GM12878 (cell line): Measurements from ENCODE around the gene SLC9A7. TPM values are rescaled to one million over a fixed set of nuclear protein-coding genes. Genes with fewer than 3 reads are reported as not detected.

ENCODE experiments used
- ATAC-seq: fragments of 200-7000 bp; cut with Tn5 transposase; 3 replicates; pipeline ENCODE4 v1.9.1; 2020; ENCODE audit warnings: mild to moderate bottlenecking, moderate library complexity
- BruUV-seq: library from RNA; stranded (reverse); fragments of 400-500 nt; replicated peaks from 2 replicates; lab custom pipeline; 2021; lab: Mats Ljungman, UMichigan
- CTCF ChIA-PET: fragments of 300-600 bp; sonication (Branson Sonifier 250); formaldehyde crosslinking; extraction: SDS; loops from one replicate; lab custom pipeline; 2021; ENCODE audit warnings: inconsistent platforms; lab: Yijun Ruan, JAX
- POLR2A ChIA-PET: fragments of 350-600 bp; formaldehyde crosslinking; extraction: SDS; loops from one replicate; lab custom pipeline; 2021; ENCODE audit warnings: inconsistent platforms; lab: Charles Lee
- RAD21 ChIA-PET: fragments of 300-600 bp; sonication (Branson Sonifier 250); formaldehyde crosslinking; loops from one replicate; lab custom pipeline; 2023; ENCODE audit warnings: antibody characterized with exemption; ENCODE audit not compliant: unreplicated experiment; lab: Charles Lee
- SMC1A ChIA-PET: fragments of 300-600 bp; sonication (Branson Sonifier 250); formaldehyde crosslinking; loops from one replicate; lab custom pipeline; 2023; ENCODE audit not compliant: unreplicated experiment, uncharacterized antibody; lab: Charles Lee
- DNase-seq: peaks from one replicate; pipeline ENCODE4 v3.0.0-alpha.2; 2011; ENCODE audit warnings: low read depth, low spot score
- FAIRE-seq: peaks from 3 replicates; lab custom pipeline; 2011; peaks lifted over from hg19 to GRCh38; lab: Jason Lieb, UNC
- H2AFZ ChIP-seq: 2 replicates; pipeline ENCODE4 v1.6.0; 2011; ENCODE audit warnings: low read depth, low read length, control low read depth; ENCODE audit not compliant: control insufficient read depth
- H3K27ac ChIP-seq: 2 replicates; pipeline ENCODE4 v1.5.1; 2011; ENCODE audit warnings: control low read depth; ENCODE audit not compliant: control insufficient read depth, insufficient read depth
- H3K27me3 ChIP-seq, 2 experiments: replicated peaks in 1 of 2; 2 replicates each; pipeline versions ENCODE4 v1.6.0 to v1.6.1; 2011; ENCODE audit warnings: low read length in 1 of 2; ENCODE audit not compliant: control insufficient read depth in 2 of 2, insufficient read depth in 2 of 2
- H3K36me3 ChIP-seq, 2 experiments: 2 replicates each; pipeline ENCODE4 v1.5.1; 2011; ENCODE audit warnings: low read length in 1 of 2; ENCODE audit not compliant: control insufficient read depth in 2 of 2, insufficient read depth in 2 of 2
- H3K4me1 ChIP-seq: 2 replicates; pipeline ENCODE4 v1.6.1; 2011; ENCODE audit warnings: mild to moderate bottlenecking, low read length, moderate library complexity, mixed read lengths; ENCODE audit not compliant: control insufficient read depth, insufficient read depth
- H3K4me2 ChIP-seq: 2 replicates; pipeline ENCODE4 v1.6.0; 2011; ENCODE audit warnings: control low read depth; ENCODE audit not compliant: control insufficient read depth, insufficient read depth
- H3K4me3 ChIP-seq: fragments of 200-600 bp; sonication (generic); 2 replicates; pipeline ENCODE4 v1.5.1; 2016
- H3K79me2 ChIP-seq: 2 replicates; pipeline ENCODE4 v1.6.0; 2011; ENCODE audit warnings: low read length; ENCODE audit not compliant: control insufficient read depth, insufficient read depth
- H3K9ac ChIP-seq: 2 replicates; pipeline ENCODE4 v1.8.0; 2011; ENCODE audit warnings: low read length, control low read depth, mixed read lengths; ENCODE audit not compliant: control insufficient read depth, insufficient read depth
- H3K9me3 ChIP-seq: replicated peaks from 3 replicates; pipeline ENCODE4 v1.5.1; 2011; ENCODE audit warnings: mild to moderate bottlenecking, low read length; ENCODE audit not compliant: control insufficient read depth, insufficient read depth
- H4K20me1 ChIP-seq: 2 replicates; pipeline ENCODE4 v1.6.0; 2011; ENCODE audit not compliant: control insufficient read depth, insufficient read depth
- ATF7 ChIP-seq: fragments of 450-650 bp; IDR thresholded peaks from 2 replicates; pipeline ENCODE4 v1.6.1; 2016; ENCODE audit warnings: low read depth, mild to moderate bottlenecking
- BHLHE40 ChIP-seq, 2 experiments: fragments of 450-650 bp in 1 of 2; IDR thresholded peaks; 2 replicates each; pipeline ENCODE4 v1.6.1; 2011 to 2017; ENCODE audit warnings: low read depth in 2 of 2, borderline replicate concordance in 1 of 2, improper control_type of control experiment in 1 of 2, low read length in 1 of 2, mild to moderate bottlenecking in 1 of 2
- CREB1 ChIP-seq: IDR thresholded peaks from 2 replicates; pipeline ENCODE4 v1.6.1; 2012; ENCODE audit warnings: low read depth, mild to moderate bottlenecking, inconsistent platforms
- EGR1 ChIP-seq, 2 experiments: IDR thresholded peaks; 1 replicate in 1 of 2; 2 replicates in 1 of 2; pipeline ENCODE4 v1.6.1; 2011 to 2012; ENCODE audit warnings: low read depth in 2 of 2, low read length in 2 of 2, borderline replicate concordance in 1 of 2, mild to moderate bottlenecking in 1 of 2, moderate library complexity in 1 of 2
- ETV6 ChIP-seq, 2 experiments: fragments of 450-650 bp in 1 of 2; IDR thresholded peaks in 1 of 2; conservative IDR thresholded peaks in 1 of 2; 2 replicates each; pipeline ENCODE4 v1.6.1; 2014; ENCODE audit warnings: antibody characterized with exemption in 1 of 2, borderline replicate concordance in 1 of 2, low read depth in 1 of 2, mild to moderate bottlenecking in 1 of 2, moderate library complexity in 1 of 2
- EZH2 ChIP-seq: IDR thresholded peaks from 2 replicates; pipeline ENCODE4 v1.6.1; 2012; ENCODE audit warnings: low read depth, mild to moderate bottlenecking, control low read depth, inconsistent platforms, low read length, borderline replicate concordance; ENCODE audit not compliant: control insufficient read depth
- IRF4 ChIP-seq: IDR thresholded peaks from 2 replicates; pipeline ENCODE4 v1.6.1; 2011; ENCODE audit warnings: low read depth, low read length
- JUND ChIP-seq: IDR thresholded peaks from 2 replicates; pipeline ENCODE4 v1.6.1; 2012; ENCODE audit warnings: low read depth, mild to moderate bottlenecking, low read length, improper control_type of control experiment, moderate library complexity
- MLLT1 ChIP-seq: fragments of 450-650 bp; IDR thresholded peaks from 2 replicates; pipeline ENCODE4 v1.6.1; 2016; ENCODE audit warnings: mild to moderate bottlenecking
- MTA2 ChIP-seq: fragments of 450-650 bp; IDR thresholded peaks from 2 replicates; pipeline ENCODE4 v1.6.1; 2016; ENCODE audit warnings: low read depth, mild to moderate bottlenecking, moderate library complexity
- MYB ChIP-seq: fragments of 150-350 bp; IDR thresholded peaks from 2 replicates; pipeline ENCODE4 v1.6.1; 2014; ENCODE audit warnings: mild to moderate bottlenecking, low read depth, low read length, borderline replicate concordance
- NBN ChIP-seq: fragments of 450-650 bp; IDR thresholded peaks from 2 replicates; pipeline ENCODE4 v1.6.1; 2016
- POU2F2 ChIP-seq: IDR thresholded peaks from 3 replicates; pipeline ENCODE4 v1.6.1; 2011; ENCODE audit warnings: low read depth, mild to moderate bottlenecking, low read length, borderline replicate concordance
- RAD51 ChIP-seq: fragments of 450-650 bp; IDR thresholded peaks from 2 replicates; pipeline ENCODE4 v1.6.1; 2016; ENCODE audit warnings: moderate library complexity, mild to moderate bottlenecking, inconsistent platforms
- RCOR1 ChIP-seq: conservative IDR thresholded peaks from 2 replicates; pipeline ENCODE4 v1.6.1; 2012; ENCODE audit warnings: low read depth, low read length, improper control_type of control experiment
- RELA ChIP-seq: fragments of 450-650 bp; IDR thresholded peaks from 2 replicates; pipeline ENCODE4 v1.8.0; 2014; ENCODE audit warnings: borderline replicate concordance; ENCODE audit not compliant: partially characterized antibody
- SMARCA5 ChIP-seq: fragments of 450-650 bp; IDR thresholded peaks from 2 replicates; pipeline ENCODE4 v1.6.1; 2017; ENCODE audit warnings: mild to moderate bottlenecking
- TCF3 ChIP-seq: IDR thresholded peaks from 2 replicates; pipeline ENCODE4 v1.6.1; 2012; ENCODE audit warnings: low read depth, mild to moderate bottlenecking, low read length, borderline replicate concordance; ENCODE audit not compliant: insufficient read depth
- USF2 ChIP-seq: IDR thresholded peaks from 2 replicates; pipeline ENCODE4 v1.6.1; 2011; ENCODE audit warnings: low read depth, low read length, improper control_type of control experiment, borderline replicate concordance
- ZNF24 ChIP-seq: fragments of 450-650 bp; IDR thresholded peaks from 2 replicates; pipeline ENCODE4 v1.6.1; 2017; ENCODE audit warnings: antibody characterized with exemption, mild to moderate bottlenecking
- WGBS: methylation state at CpG from one replicate; pipeline ENCODE4 v1.1.6; 2016; ENCODE audit warnings: low lambda C conversion rate; ENCODE audit not compliant: insufficient replicate concordance, insufficient coverage; ENCODE audit errors: missing lambda C conversion rate; 5-methylcytosine and 5-hydroxymethylcytosine counted together
- in situ Hi-C: fragments of 300-500 bp; cut with MboI; formaldehyde crosslinking; loops from 9 replicates; pipeline ENCODE4 v1.14.3; 2018; ENCODE audit warnings: mixed read lengths
- intact Hi-C: fragments of 100-400 bp; cut with micrococcal nuclease; formaldehyde crosslinking; loops from one replicate; pipeline ENCODE4 v1.14.2; 2022; ENCODE audit not compliant: unreplicated experiment
- polyA plus RNA-seq, 11 experiments: library from polyadenylated mRNA; depleted of rRNA in 4 of 11; unstranded in 6 of 11; stranded (reverse) in 5 of 11; fragments of >200 nt; fragmentation: Nextera tagmentation in 4 of 11; fragmentation: Illumina TruSeq in 1 of 11; extraction: Ambion mirVana in 4 of 11; extraction: Trizol in 1 of 11; gene quantifications; 1 replicate in 1 of 11; 2 replicates in 10 of 11; pipeline versions ENCODE4 v1.2.1 to v1.2.3, GENCODE V29; 2011 to 2016; ENCODE audit warnings: inconsistent platforms in 2 of 11, missing spikeins in 2 of 11, low read depth in 1 of 11
- total RNA-seq, 4 experiments: library from RNA; depleted of rRNA in 3 of 4; stranded (reverse); fragments of >200 nt in 3 of 4; fragmentation: Illumina TruSeq in 1 of 4; extraction: Trizol in 1 of 4; gene quantifications; 2 replicates each; pipeline versions ENCODE4 v1.2.1 to v1.2.3, GENCODE V29; 2013 to 2021

Gene SLC9A7
- total and polyA plus RNA-seq, 10 of the 15 experiments (the other 5 are each of a cell fraction or from before 2014, with no cell fraction given), result 5.0 to 62.8 (median 30.5) TPM

- TF ChIP-seq MTA2 (no peak), NBN (no peak)
Observed at GRCh38 chrX:46666831-46667230, 92.1 kb downstream of the SLC9A7 start (continued).

GRCh38 chrX:46665232-46666152 is 93.4 kb downstream of the SLC9A7 start:
- intact Hi-C loops (no loop called here), in situ Hi-C loops (no loop called here)
- Histone ChIP-seq H3K4me1 (no peaks in the 10 kb centered on the region), H3K9me3 (no peaks in the 10 kb centered on the region; the same call in 2 of the 3 replicates), H3K27ac (no peak overlapping the region), H4K20me1 (no peaks in the 10 kb centered on the region), H3K79me2 (no peaks in the 10 kb centered on the region), H3K27me3 (no peaks in the 10 kb centered on the region), H3K36me3 (peaks cover 0 to 2% of the 10 kb centered on the region in 2 experiments; a peak in 2 of 4 replicates), H3K9ac (no peak overlapping the region), H2AFZ (no peak overlapping the region), H3K4me2 (no peak overlapping the region), H3K4me3 (no peak overlapping the region)
- DNase-seq, result no peak
- no TSS peak for BruUV-seq
- peak; percentile 61 for ATAC-seq
- ChIA-PET POLR2A (no interaction called here), SMC1A (no interaction called here), CTCF (interaction anchor here (1.0 to 1.3 kb wide), 2 partner anchors 10 to 12 kb away, joined by 3 read pairs; no protein-coding TSS in a partner anchor), RAD21 (no interaction called here)
- WGBS, result 75% methylated on average over 2 of the region's 3 CpGs
- FAIRE-seq, result no peak
- TF ChIP-seq RELA, result no peak
- no peak for TF ChIP-seq ETV6 (conservative IDR thresholded peaks at IDR 0.05 in 1 of 2, IDR thresholded peaks at IDR 0.05 in 1 of 2; ENCODE audit: borderline replicate concordance in 1 of 2, low read depth in 1 of 2)
- no peak for TF ChIP-seq TCF3
- no peak for TF ChIP-seq ZNF24
- no peak for TF ChIP-seq JUND
- no peak for TF ChIP-seq RAD51
- no peak for TF ChIP-seq RCOR1
- no peak for TF ChIP-seq BHLHE40 (IDR thresholded peaks at IDR 0.05; ENCODE audit: borderline replicate concordance in 1 of 2, low read depth in 2 of 2, low read length in 1 of 2)
- TF ChIP-seq IRF4, result no peak
- TF ChIP-seq MYB, result no peak
- TF ChIP-seq EGR1 (IDR thresholded peaks at IDR 0.05; ENCODE audit: borderline replicate concordance in 1 of 2, low read depth in 2 of 2, low read length in 2 of 2), result no peak
- no peak for TF ChIP-seq USF2
- no peak for TF ChIP-seq EZH2
- TF ChIP-seq CREB1, result 0 out of 2 replicates have a peak, but pooled peaks have one; percentile 10
- TF ChIP-seq SMARCA5, result no peak
- TF ChIP-seq MLLT1, result no peak
- peak; percentile 54; the same call in 1 of the 2 replicates for TF ChIP-seq ATF7
- no peak for TF ChIP-seq POU2F2
